IPS-18c (cell line): ENCODE data around the gene INAFM2.

ENCODE experiments used
- H3K4me3 ChIP-seq: 2 replicates; pipeline ENCODE4 v1.7.0; 2013; ENCODE audit warnings: low read depth, mild to moderate bottlenecking, low read length, moderate library complexity; ENCODE audit not compliant: insufficient read depth
- H3K9me3 ChIP-seq: one replicate; pipeline ENCODE4 v1.6.1; 2013; ENCODE audit warnings: mild to moderate bottlenecking, low read length, moderate library complexity; ENCODE audit not compliant: control insufficient read depth, insufficient read depth

Gene INAFM2

DNA sequence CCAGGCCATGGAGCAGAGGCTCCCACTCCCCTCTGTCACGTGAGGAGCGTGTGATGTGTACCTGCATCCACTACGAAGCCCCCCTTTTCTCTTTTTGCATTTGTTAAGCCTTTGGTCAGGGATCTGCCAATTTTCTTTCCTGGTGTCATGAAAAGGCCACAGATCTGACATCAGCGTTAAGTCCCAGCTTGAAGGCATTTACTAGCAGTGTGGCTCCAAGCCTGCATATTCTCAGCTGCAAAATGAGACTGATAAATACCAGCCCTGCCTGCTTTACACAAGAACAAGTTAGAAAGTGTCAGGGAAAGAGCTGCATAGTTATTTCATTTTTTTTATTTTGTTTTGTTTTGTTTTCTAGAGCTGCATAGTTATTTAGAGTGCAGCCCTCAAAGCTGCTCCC, 38.3 kb upstream of the INAFM2 start:
- Histone ChIP-seq H3K9me3 (no peaks in the 10 kb centered on the region), H3K4me3 (no peak overlapping the region)

DNA sequence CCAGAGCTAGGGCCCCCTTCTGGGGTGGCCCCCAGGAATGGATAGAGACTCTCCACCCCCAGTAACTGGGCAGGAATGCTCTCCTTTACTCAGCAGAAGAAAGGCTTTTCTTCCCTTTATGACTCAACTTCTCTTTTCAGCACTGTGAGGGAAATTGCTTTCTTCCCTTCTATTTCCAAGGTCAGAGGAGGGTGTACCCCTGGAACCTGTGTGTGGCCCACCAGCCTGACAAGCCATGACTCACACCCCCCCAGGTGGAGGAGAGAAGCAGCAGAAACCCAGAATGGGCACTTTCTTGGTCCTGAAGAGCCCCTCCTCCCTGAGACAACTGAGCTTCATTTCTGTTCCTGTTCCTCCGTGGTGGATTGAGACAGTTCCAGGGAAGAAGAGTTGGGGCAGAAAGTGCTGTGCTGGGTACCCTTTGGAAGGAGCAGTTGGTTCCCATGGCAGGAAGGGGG, 37.9 kb upstream of the INAFM2 start:
- Histone ChIP-seq H3K4me3 (no peak overlapping the region; the same call in 1 of the 2 replicates), H3K9me3 (no peaks in the 10 kb centered on the region)

- H3K4me3 ChIP-seq: no peak overlapping the region; the same call in 1 of the 2 replicates
- no peaks in the 10 kb centered on the region for H3K9me3 ChIP-seq
These were observed 37.4 kb upstream of the INAFM2 start for GRCh38 chr15:40286061-40286532.

- H3K9me3 ChIP-seq: no peaks in the 10 kb centered on the region
- no peak overlapping the region for H3K4me3 ChIP-seq
These were observed 36.7 kb upstream of the INAFM2 start for GRCh38 chr15:40286794-40287193.

GRCh38 chr15:40287505-40287904, 36.0 kb upstream of the INAFM2 start:
- Histone ChIP-seq H3K4me3 (no peak overlapping the region), H3K9me3 (no peaks in the 10 kb centered on the region)

DNA sequence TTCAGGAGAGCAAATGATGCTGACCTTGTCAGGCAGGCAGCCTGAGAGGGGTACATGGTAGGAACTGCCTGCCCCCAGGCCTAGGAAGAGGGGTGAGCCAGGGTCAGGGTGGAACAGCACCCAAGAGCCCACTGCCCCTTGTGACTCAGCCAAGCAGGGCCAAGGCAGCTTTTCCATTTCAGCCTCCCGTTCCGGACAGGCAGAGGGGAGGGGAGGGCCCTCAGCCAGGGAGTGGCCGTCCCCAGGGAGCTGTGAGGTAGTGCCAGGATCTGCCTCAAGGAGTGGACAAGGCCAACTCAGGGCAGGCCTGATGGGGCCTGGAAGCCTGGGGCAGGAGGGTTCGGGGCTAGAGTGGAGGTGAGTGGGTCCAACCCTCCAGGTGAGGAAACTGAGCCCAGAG, 35.5 kb upstream of the INAFM2 start:
- no peak overlapping the region for H3K4me3 ChIP-seq
- H3K9me3 ChIP-seq: no peaks in the 10 kb centered on the region

DNA sequence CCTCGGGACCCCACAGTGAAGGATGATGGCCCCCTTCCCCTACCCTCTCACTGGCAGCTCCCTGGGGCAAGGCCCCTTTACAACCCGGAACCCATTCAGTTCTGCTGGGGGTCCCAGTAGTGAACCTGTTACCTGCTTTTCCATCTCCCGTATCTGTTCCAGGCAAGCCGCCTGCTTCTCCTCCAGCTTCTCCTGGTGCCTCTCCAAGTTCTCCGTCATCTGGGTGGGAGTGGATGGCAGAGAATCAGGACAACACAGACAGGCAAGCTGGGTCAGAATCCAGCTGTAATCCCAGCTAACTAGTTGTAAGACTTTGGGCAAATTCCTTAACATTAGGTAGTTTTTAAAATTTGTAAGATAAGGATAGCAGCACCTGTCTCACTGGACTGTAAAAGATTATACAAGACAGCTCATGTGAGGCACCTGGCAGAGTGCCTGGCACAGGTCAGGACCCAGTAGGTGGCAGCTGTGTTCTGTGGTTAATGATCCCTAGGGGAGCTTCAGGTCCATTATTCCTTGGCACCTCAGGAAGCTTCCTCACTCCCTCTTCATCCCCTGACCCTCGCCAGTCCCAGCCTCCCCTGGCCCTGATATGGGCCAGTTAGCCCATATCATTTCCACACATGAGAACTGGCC, 34.2 kb upstream of the INAFM2 start:
- Histone ChIP-seq H3K4me3 (no peak overlapping the region), H3K9me3 (no peaks in the 10 kb centered on the region)

DNA sequence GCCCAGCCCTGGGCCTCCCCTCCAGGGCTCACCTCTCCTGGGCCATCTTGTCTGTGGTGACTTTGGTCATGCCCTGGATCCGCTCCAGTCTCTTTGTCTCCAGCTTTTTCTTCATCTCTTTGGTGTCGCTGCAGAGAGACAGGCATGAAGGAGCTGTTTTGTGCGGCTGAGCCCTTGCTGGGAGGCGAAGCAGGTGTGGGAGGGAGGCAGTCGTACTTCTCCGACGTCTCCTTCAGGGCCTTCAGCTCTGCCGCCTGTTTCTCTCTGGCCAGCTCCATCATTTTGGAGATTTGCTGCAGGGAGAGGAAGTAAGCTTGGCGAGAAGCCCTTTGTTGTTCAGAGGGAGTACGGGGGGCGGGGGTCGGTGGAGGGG, 33.0 kb upstream of the INAFM2 start:
- no peak overlapping the region for H3K4me3 ChIP-seq
- no peaks in the 10 kb centered on the region for H3K9me3 ChIP-seq

DNA sequence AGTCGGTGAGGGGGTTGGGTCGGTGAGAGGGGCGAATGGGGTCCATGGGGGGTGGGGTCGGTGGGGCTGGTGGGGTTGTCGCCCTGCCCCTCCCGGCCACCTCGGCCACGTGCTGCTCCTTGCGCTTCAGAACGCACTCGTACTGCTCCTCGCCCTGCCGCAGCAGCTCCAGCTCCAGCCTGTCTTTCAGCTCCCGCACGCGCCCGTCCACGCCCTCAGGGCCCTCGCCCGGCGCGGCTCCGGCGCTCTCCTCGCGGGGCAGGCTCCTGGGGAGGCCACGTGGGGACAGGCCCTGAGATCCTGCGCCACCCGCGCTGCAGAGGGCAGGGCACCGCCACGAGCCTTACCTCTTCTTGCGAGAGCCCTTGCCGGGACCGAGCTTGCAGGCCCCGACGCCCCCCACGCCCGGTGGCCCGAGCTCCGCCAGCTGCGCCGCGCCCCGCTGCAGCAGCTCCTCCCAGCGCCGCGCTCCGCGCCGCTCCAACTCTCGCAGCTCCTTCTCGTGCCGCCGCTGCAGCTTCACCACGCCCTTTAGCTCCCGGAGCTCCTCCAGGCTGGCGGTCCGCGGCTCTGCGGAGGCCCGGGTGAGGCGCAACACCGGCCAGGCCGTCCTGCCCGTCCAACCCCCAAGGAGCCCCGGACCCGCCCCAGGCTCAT, 32.4 kb upstream of the INAFM2 start:
- H3K4me3 ChIP-seq: peak overlapping the region; percentile 55
- H3K9me3 ChIP-seq: no peaks in the 10 kb centered on the region

DNA sequence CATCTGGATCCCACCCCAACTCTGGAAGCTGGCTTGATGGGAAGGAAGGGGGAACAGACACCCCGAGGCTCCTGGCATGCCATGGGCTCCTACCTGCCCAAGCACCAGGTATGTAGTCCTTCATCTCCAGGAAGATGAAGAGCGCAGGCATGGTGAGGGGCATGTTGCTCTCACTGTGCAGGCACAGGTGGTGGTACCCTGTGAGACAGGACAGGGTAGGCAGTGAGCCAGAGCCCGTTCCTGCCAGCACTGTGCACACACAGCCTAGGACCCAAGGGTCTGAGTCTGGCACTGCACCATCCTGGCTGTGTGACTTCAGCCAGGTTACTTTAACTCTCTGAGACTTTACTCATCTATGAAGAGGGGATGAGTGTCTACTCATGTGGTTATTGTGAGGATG, 31.2 kb upstream of the INAFM2 start:
- no peaks in the 10 kb centered on the region for H3K9me3 ChIP-seq
- no peak overlapping the region for H3K4me3 ChIP-seq

- no peak overlapping the region for H3K4me3 ChIP-seq
- no peaks in the 10 kb centered on the region for H3K9me3 ChIP-seq
These were observed 30.5 kb upstream of the INAFM2 start for GRCh38 chr15:40293006-40293405.

DNA sequence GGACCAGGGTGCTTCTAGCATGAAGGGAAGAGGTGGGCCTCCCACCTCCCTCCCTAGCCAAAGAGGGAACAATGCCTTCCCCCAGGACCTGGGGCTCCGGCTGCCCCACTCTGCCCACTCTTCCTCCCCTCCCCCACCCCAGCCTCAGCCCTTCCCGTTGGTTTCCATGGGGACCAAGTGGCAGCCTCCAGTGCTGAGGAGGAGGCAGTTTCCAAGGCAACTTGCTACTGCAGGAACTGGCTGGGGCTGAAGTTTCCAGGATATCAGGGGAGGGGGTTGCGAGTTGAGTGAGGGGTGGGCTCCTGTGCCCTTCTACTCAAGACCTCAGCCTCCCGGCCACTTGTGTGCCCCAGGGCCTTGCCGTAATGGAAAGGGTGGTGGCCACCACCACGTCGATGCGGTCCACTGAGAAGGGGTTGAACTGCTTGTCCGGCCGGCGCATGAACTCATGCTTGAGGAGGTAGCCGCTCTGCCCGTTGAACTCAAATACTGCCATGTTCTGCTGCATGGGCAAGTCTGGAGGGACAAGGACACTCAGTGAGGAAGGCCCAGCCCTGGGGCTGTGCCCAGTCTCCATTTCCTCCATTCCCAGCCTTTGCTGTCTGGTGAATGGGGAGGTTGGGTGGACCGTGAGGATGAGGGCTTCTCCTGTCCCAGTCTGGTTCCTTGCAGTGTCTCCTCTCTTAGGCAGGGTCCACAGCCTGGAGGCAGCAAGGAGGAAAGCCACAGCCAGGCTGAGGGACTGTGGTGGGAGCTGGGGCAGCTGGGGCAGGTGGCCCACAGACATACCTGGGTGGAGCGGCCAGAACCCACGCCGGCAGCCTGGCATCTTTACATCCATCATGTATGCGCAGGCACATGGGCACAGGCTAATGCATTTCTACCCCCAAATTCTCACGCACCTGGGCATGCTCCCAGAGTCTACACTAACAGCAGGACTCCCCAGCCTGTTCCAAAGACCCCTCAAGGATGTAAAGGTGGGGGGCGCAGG, 29.3 kb upstream of the INAFM2 start:
- H3K4me3 ChIP-seq: no peak overlapping the region
- no peaks in the 10 kb centered on the region for H3K9me3 ChIP-seq

DNA sequence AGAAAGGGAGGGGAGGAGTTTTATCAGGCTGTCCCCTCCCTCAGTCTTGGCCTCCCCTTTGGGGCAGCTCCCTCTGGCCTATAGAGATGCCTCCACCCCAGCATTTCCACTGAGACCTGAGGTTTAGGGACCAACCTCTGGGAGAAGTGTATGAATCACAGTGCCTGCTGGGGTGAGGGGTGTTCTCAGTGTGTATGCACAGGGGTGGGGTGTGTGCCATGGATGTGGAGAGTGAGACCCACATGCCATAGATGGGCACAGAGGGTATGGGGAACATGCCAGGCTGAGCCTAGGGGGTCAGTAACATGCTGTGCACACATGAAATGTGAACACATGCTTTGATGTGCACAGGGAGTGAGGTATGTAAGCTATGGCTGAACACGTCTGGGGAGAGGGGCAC, 28.2 kb upstream of the INAFM2 start:
- Histone ChIP-seq H3K4me3 (no peak overlapping the region), H3K9me3 (no peaks in the 10 kb centered on the region)

- Histone ChIP-seq H3K4me3 (no peak overlapping the region), H3K9me3 (no peaks in the 10 kb centered on the region)
These were observed 27.5 kb upstream of the INAFM2 start for GRCh38 chr15:40295877-40296560.

GRCh38 chr15:40296561-40297230, 26.8 kb upstream of the INAFM2 start:
- no peaks in the 10 kb centered on the region for H3K9me3 ChIP-seq

DNA sequence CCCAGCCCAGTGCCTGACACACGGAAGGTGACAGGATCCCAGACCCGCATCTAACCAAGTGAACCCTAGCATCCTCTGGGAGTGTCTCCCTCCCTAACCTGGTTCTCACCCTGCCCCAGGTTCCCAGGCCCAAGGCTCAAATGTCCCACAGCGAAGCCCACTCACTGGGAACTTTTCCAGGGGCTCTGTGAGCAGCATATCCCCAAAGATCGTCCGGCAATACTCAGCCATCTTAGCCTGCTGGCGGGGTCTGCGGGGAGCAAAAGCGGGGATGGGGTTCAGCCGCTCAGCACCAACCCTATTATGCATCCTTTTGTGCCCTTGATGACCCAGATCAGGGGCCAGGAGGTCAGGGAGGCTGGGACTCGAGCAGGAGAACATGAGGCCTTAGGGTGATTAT, 26.1 kb upstream of the INAFM2 start:
- H3K4me3 ChIP-seq: no peak overlapping the region
- no peaks in the 10 kb centered on the region for H3K9me3 ChIP-seq

More at GRCh38 chr15:40296561-40297230, 26.8 kb upstream of the INAFM2 start:
- H3K4me3 ChIP-seq: no peak overlapping the region
